ENCODE measurements around the gene RHOT1.
"Not testable (repeated sequence)": the region's sequence is repeated elsewhere in the genome, so short reads cannot be mapped to it uniquely, and the experiment has no call there.

Gene RHOT1

GRCh38 chr17:32159586-32160438, 17.5 kb downstream of the RHOT1 start:
- no peak for DNase-seq (ENCODE audit: low read depth, low spot score)

- DNase-seq (ENCODE audit: low read depth, low spot score): no peak
Measured at GRCh38 chr17:32160526-32160925, 18.2 kb downstream of the RHOT1 start.

- no peak for DNase-seq (ENCODE audit: low read depth, low spot score)
Measured at GRCh38 chr17:32161029-32161428, 18.7 kb downstream of the RHOT1 start.

GRCh38 chr17:32161506-32162365, 19.4 kb downstream of the RHOT1 start:
- no peak for DNase-seq (ENCODE audit: low read depth, low spot score)

GRCh38 chr17:32174889-32175288, 32.6 kb downstream of the RHOT1 start:
- no peak for DNase-seq (ENCODE audit: low read depth, low spot score)

GRCh38 chr17:32178679-32179078, 36.4 kb downstream of the RHOT1 start:
- not testable (repeated sequence) for DNase-seq (ENCODE audit: low read depth, low spot score)

- not testable (repeated sequence) for DNase-seq (ENCODE audit: low read depth, low spot score)
Measured at GRCh38 chr17:32179103-32179502, 36.8 kb downstream of the RHOT1 start.

- not testable (repeated sequence) for DNase-seq (ENCODE audit: low read depth, low spot score)
Measured at GRCh38 chr17:32179526-32179925, 37.2 kb downstream of the RHOT1 start.

- DNase-seq (ENCODE audit: low read depth, low spot score): not testable (repeated sequence)
Measured at GRCh38 chr17:32180262-32180661, 38.0 kb downstream of the RHOT1 start.

GRCh38 chr17:32185875-32186274, 43.6 kb downstream of the RHOT1 start:
- DNase-seq (ENCODE audit: low read depth, low spot score): no peak

GRCh38 chr17:32187271-32187670, 45.0 kb downstream of the RHOT1 start:
- no peak for DNase-seq (ENCODE audit: low read depth, low spot score)

- no peak for DNase-seq (ENCODE audit: low read depth, low spot score)
Measured at GRCh38 chr17:32189343-32189742, 47.0 kb downstream of the RHOT1 start.

- DNase-seq (ENCODE audit: low read depth, low spot score): no peak
Measured at GRCh38 chr17:32191306-32191705, 49.0 kb downstream of the RHOT1 start.

GRCh38 chr17:32192379-32192778, 50.1 kb downstream of the RHOT1 start:
- DNase-seq (ENCODE audit: low read depth, low spot score): no peak

GRCh38 chr17:32197987-32198386, 55.7 kb downstream of the RHOT1 start:
- DNase-seq (ENCODE audit: low read depth, low spot score): no peak

- DNase-seq (ENCODE audit: low read depth, low spot score): no peak
Measured at GRCh38 chr17:32206861-32207260, 64.6 kb downstream of the RHOT1 start.

GRCh38 chr17:32208436-32208835, 66.1 kb downstream of the RHOT1 start:
- DNase-seq (ENCODE audit: low read depth, low spot score): no peak

GRCh38 chr17:32209608-32210007, 67.3 kb downstream of the RHOT1 start:
- DNase-seq (ENCODE audit: low read depth, low spot score): no peak

GRCh38 chr17:32211671-32212070, 69.4 kb downstream of the RHOT1 start:
- no peak for DNase-seq (ENCODE audit: low read depth, low spot score)

- no peak for DNase-seq (ENCODE audit: low read depth, low spot score)
Measured at GRCh38 chr17:32215696-32216095, 73.4 kb downstream of the RHOT1 start.

- no peak for DNase-seq (ENCODE audit: low read depth, low spot score)
Measured at GRCh38 chr17:32222621-32223020, 80.3 kb downstream of the RHOT1 start.

- DNase-seq (ENCODE audit: low read depth, low spot score): no peak
Measured at GRCh38 chr17:32223703-32224102, 81.4 kb downstream of the RHOT1 start.

- DNase-seq (ENCODE audit: low read depth, low spot score): no peak
Measured at GRCh38 chr17:32226886-32227285, 84.6 kb downstream of the RHOT1 start.
